MCF 10A (cell line): Measurements from ENCODE around the gene RTL1. TPM values are rescaled to one million over a fixed set of nuclear protein-coding genes. Genes with fewer than 3 reads are reported as not detected.

Source experiments
- BruUV-seq: library from RNA; stranded (reverse); fragments of 400-500 nt; replicated peaks from 2 replicates; lab custom pipeline; 2021; lab: Mats Ljungman, UMichigan
- CTCF ChIA-PET: fragments of 300-600 bp; sonication (Branson Sonifier 250); formaldehyde crosslinking; extraction: SDS; loops from one replicate; lab custom pipeline; 2021; ENCODE audit warnings: antibody characterized with exemption, inconsistent platforms; lab: Yijun Ruan, JAX
- POLR2A ChIA-PET: fragments of 300-600, 350-650 bp; sonication (Branson Sonifier 250); formaldehyde crosslinking; extraction: SDS; loops from one replicate; lab custom pipeline; 2020; ENCODE audit warnings: antibody characterized with exemption, inconsistent platforms; lab: Yijun Ruan, JAX
- DNase-seq: peaks from one replicate; pipeline ENCODE4 v3.0.0-alpha.2; 2018; ENCODE audit not compliant: unreplicated experiment
- H3K27ac Mint-ChIP-seq: one replicate; pipeline ENCODE4 v1.8.0; 2022; ENCODE audit warnings: mild to moderate bottlenecking, low read depth, mixed read lengths; ENCODE audit not compliant: unreplicated experiment
- H3K27me3 Mint-ChIP-seq: one replicate; pipeline ENCODE4 v1.8.0; 2022; ENCODE audit warnings: mixed read lengths; ENCODE audit not compliant: insufficient read depth, unreplicated experiment
- H3K36me3 Mint-ChIP-seq: one replicate; pipeline ENCODE4 v1.8.0; 2022; ENCODE audit warnings: mild to moderate bottlenecking, moderate library complexity, mixed read lengths; ENCODE audit not compliant: insufficient read depth, unreplicated experiment
- H3K4me1 Mint-ChIP-seq: one replicate; pipeline ENCODE4 v1.8.0; 2022; ENCODE audit warnings: mixed read lengths; ENCODE audit not compliant: insufficient read depth, unreplicated experiment
- H3K4me3 Mint-ChIP-seq: one replicate; pipeline ENCODE4 v1.8.0; 2022; ENCODE audit warnings: mild to moderate bottlenecking, moderate library complexity, mixed read lengths; ENCODE audit not compliant: unreplicated experiment
- H3K9me3 Mint-ChIP-seq: one replicate; pipeline ENCODE4 v1.8.0; 2022; ENCODE audit warnings: mixed read lengths; ENCODE audit not compliant: unreplicated experiment
- CTCF ChIP-seq: fragments of 200-600 bp; IDR thresholded peaks from one replicate; pipeline ENCODE4 v1.8.0; 2022; ENCODE audit warnings: antibody characterized with exemption, mild to moderate bottlenecking; ENCODE audit not compliant: unreplicated experiment
- intact Hi-C: fragments of 100-400 bp; cut with micrococcal nuclease; formaldehyde crosslinking; loops from 2 replicates; pipeline ENCODE4 v1.14.1; 2022
- total RNA-seq: library from RNA; stranded (reverse); gene quantifications from 2 replicates; pipeline ENCODE4 v1.2.3, GENCODE V29; 2022

RTL1 gene
- total RNA-seq, 1 experiment from 2014 or later: not detected

GRCh38 chr14:100858838-100859220, 44.7 kb downstream of the RTL1 start:
- no TSS peak for BruUV-seq
- no peak for DNase-seq
- Mint-ChIP-seq H3K4me3 (no peak overlapping the region), H3K36me3 (no peaks in the 10 kb centered on the region), H3K27ac (no peak overlapping the region), H3K27me3 (peaks cover 25% of the 10 kb centered on the region), H3K9me3 (no peaks in the 10 kb centered on the region), H3K4me1 (no peaks in the 10 kb centered on the region)
- TF ChIP-seq CTCF: no peak
- ChIA-PET CTCF (interaction anchor here (0.6 kb wide), 1 partner anchor 901 kb away, joined by 6 read pairs; no protein-coding TSS in a partner anchor), POLR2A (no interaction called here)
- intact Hi-C loops: loop anchor here (10.0 kb wide), 1 partner anchor 194 kb away; no protein-coding TSS in a partner anchor

DNA sequence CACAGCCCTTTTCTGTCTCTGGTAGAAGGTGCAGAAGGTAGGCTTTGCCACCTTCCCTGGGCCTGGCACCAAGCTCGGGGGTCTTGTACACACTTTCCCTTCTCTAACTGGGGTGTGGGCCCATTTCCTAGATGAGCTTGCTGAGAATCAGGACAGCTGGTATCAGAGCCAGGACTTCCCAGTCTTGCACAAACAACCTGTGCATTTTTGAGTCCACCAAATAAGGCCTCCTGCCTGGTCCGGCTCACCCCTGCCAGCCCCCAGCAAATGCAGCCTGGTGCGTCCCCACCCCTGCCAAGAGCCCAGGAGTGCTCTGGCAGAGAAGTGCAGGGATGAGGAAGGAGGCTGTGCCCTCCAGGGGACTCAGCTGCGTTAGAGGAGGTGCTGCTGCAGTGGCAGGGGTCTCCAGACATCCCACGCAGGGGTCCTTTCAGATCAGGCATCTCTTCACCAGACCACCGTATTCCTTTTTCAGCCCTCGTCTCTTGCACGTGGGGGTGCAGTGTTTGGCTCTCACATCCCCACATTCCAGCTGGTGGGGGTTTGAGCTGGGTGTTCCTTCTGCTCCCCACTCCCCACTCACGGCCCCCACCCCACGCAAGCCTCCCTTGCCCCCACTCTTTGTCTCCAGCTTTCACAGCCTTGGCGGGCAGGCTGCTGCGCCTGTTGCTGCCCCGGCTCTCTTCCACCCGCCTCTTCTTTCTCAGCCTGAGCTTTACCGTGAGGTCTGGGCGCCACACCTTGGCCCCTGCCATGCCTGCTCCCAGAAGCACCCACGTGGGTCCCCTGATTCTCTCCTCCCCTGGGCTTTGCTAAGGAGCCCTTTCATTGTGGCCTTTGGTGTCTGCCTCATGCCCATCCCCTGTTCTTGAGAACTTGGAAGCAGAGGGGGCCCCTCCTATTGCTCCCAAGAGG, 45.3 kb downstream of the RTL1 start:
- ChIA-PET POLR2A (no interaction called here), CTCF (interaction anchor here (0.6 kb wide), 1 partner anchor 902 kb away, joined by 6 read pairs; no protein-coding TSS in a partner anchor)
- DNase-seq: no peak
- BruUV-seq: no TSS peak
- Mint-ChIP-seq H3K4me3 (no peak overlapping the region), H3K36me3 (no peaks in the 10 kb centered on the region), H3K9me3 (no peaks in the 10 kb centered on the region), H3K4me1 (no peaks in the 10 kb centered on the region), H3K27me3 (peaks cover 25% of the 10 kb centered on the region), H3K27ac (no peak overlapping the region)
- intact Hi-C loops: loop anchor here (10.0 kb wide), 1 partner anchor 193 kb away; no protein-coding TSS in a partner anchor
- no peak for TF ChIP-seq CTCF

DNA sequence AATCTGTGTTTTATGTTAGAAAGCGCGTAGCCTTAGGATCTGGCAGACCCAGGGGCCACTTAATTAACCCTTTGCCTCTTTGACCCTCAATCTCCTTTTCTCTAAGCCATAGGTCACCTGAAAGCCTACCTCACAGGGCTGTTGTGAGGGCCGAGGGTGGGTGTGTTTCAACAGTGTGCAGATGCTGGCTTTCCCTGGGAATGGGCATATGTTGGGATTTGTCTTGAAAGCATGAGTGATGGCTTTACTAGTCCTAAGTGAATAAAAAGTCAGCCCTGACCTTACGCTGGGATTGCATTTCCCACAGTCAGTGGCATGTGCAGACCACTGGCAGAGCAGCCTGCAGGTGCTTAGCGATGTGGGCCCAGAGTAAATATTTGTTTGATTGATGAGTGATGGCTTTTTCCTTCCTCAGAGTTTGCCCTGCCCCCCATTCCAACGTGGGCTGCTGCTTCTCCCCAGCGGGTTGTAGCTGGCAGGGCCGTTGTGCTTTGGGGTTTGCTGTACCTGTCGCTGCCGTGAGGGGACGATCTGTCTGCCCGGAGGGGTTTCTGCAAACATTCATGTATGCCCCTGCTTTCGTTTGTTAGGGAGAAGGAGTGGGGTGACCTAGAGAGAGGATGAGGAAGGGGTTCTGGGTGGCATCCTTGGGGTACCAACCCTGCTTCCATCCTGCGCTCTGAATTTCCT, 46.1 kb downstream of the RTL1 start:
- no peaks in the 10 kb centered on the region for H3K4me1 Mint-ChIP-seq
- H3K27ac Mint-ChIP-seq: no peak overlapping the region
- TF ChIP-seq CTCF: no peak
- no peak for DNase-seq
- intact Hi-C loops: loop anchor here (10.0 kb wide), 1 partner anchor 193 kb away; no protein-coding TSS in a partner anchor
- POLR2A ChIA-PET: interaction anchor here (0.7 kb wide), 1 partner anchor 475 kb away, joined by 4 read pairs; no protein-coding TSS in a partner anchor
- H3K9me3 Mint-ChIP-seq: no peaks in the 10 kb centered on the region
- peaks cover 25% of the 10 kb centered on the region for H3K27me3 Mint-ChIP-seq
- no peak overlapping the region for H3K4me3 Mint-ChIP-seq
- BruUV-seq: no TSS peak
- CTCF ChIA-PET: interaction anchor here (0.7 kb wide), 1 partner anchor 382 kb away, joined by 3 read pairs; no protein-coding TSS in a partner anchor
- H3K36me3 Mint-ChIP-seq: no peaks in the 10 kb centered on the region
